Panc1 (cell line): ENCODE measurements around the gene CDC5L. TPM values are rescaled to one million over a fixed set of nuclear protein-coding genes. Genes with fewer than 3 reads are reported as not detected.

Source experiments
- ATAC-seq: fragments of 200-7000 bp; cut with Tn5 transposase; 2 replicates; pipeline ENCODE4 v1.9.1; 2020; ENCODE audit warnings: mild to moderate bottlenecking, moderate library complexity
- BruUV-seq: library from RNA; stranded (reverse); fragments of 400-500 nt; replicated peaks from 2 replicates; lab custom pipeline; 2021; lab: Mats Ljungman, UMichigan
- CTCF ChIA-PET: fragments of 300-600 bp; sonication (Branson Sonifier 250); formaldehyde crosslinking; loops from one replicate; lab custom pipeline; 2022; ENCODE audit warnings: antibody characterized with exemption; lab: Charles Lee
- POLR2A ChIA-PET: fragments of 300-600 bp; sonication (Branson Sonifier 250); formaldehyde crosslinking; loops from one replicate; lab custom pipeline; 2022; ENCODE audit warnings: antibody characterized with exemption; lab: Charles Lee
- DNase-seq: peaks from one replicate; pipeline ENCODE4 v3.0.0-alpha.2; 2010; ENCODE audit warnings: low read depth, low spot score
- H3K27ac ChIP-seq: 2 replicates; pipeline ENCODE4 v1.5.1; 2011; ENCODE audit warnings: mild to moderate bottlenecking, low read length, inconsistent platforms
- H3K27me3 ChIP-seq: fragments of 200-500 bp; sonication (Bioruptor generic); 2 replicates; pipeline ENCODE4 v1.6.0; 2014; ENCODE audit warnings: low read length, inconsistent platforms; ENCODE audit not compliant: control insufficient read depth, insufficient read depth
- H3K36me3 ChIP-seq: fragments of 200-500 bp; sonication (Bioruptor generic); 2 replicates; pipeline ENCODE4 v1.5.1; 2014; ENCODE audit warnings: inconsistent platforms, mild to moderate bottlenecking, low read length, moderate library complexity; ENCODE audit not compliant: control insufficient read depth, insufficient read depth
- H3K4me1 ChIP-seq: 2 replicates; pipeline ENCODE4 v1.5.1; 2011; ENCODE audit warnings: inconsistent platforms, mild to moderate bottlenecking, low read length, moderate library complexity; ENCODE audit not compliant: control insufficient read depth, insufficient read depth
- H3K4me3 ChIP-seq, 2 experiments: 2 replicates each; pipeline ENCODE4 v1.5.1; 2011 to 2012; ENCODE audit warnings: low read depth in 2 of 2, low read length in 2 of 2, mild to moderate bottlenecking in 2 of 2, inconsistent platforms in 1 of 2, moderate library complexity in 1 of 2
- H3K9me3 ChIP-seq: fragments of 200-500 bp; sonication (Bioruptor generic); 2 replicates; pipeline ENCODE4 v1.5.1; 2014; ENCODE audit warnings: low read depth, mild to moderate bottlenecking, inconsistent platforms, low read length, moderate library complexity; ENCODE audit not compliant: control insufficient read depth, insufficient read depth
- CTCF ChIP-seq: fragments of 450-650 bp; IDR thresholded peaks from 2 replicates; pipeline ENCODE4 v1.5.1; 2017; ENCODE audit warnings: mild to moderate bottlenecking
- POLR2AphosphoS5 ChIP-seq: IDR thresholded peaks from 2 replicates; pipeline ENCODE4 v1.6.1; 2012; ENCODE audit warnings: mild to moderate bottlenecking, low read depth, low read length, moderate library complexity
- REST ChIP-seq, 2 experiments: IDR thresholded peaks; 2 replicates each; pipeline ENCODE4 v1.6.1; 2011 to 2012; ENCODE audit warnings: low read depth in 2 of 2, control low read depth in 1 of 2, low read length in 1 of 2, mild to moderate bottlenecking in 1 of 2, moderate library complexity in 1 of 2; ENCODE audit not compliant: insufficient read depth in 1 of 2
- SIN3A ChIP-seq: IDR thresholded peaks from 2 replicates; pipeline ENCODE4 v1.6.1; 2012; ENCODE audit warnings: low read depth, mild to moderate bottlenecking, low read length, moderate library complexity, borderline replicate concordance; ENCODE audit not compliant: insufficient read depth
- TCF7L2 ChIP-seq: IDR thresholded peaks from 2 replicates; pipeline ENCODE4 v1.6.1; 2011; ENCODE audit warnings: mild to moderate bottlenecking, low read depth, low read length, inconsistent platforms
- in situ Hi-C: cut with HindIII; loops from 2 replicates; pipeline ENCODE4 v1.10.0; 2016; ENCODE audit warnings: low sequenced_read_pairs, low pct_unique_long_range_greater_than_20kb
- intact Hi-C: fragments of 100-400 bp; cut with micrococcal nuclease; formaldehyde crosslinking; loops from one replicate; pipeline ENCODE4 v1.10.0; 2022; ENCODE audit not compliant: unreplicated experiment
- total RNA-seq: library from RNA; stranded (reverse); gene quantifications from one replicate; pipeline ENCODE4 v1.2.1, GENCODE V29; 2021; ENCODE audit not compliant: unreplicated experiment

The CDC5L gene
- total RNA-seq, 1 experiment from 2014 or later = 23.3 TPM

GRCh38 chr6:44339301-44339700 is 48.2 kb upstream of the CDC5L start:
- Histone ChIP-seq H3K27ac (no peak overlapping the region), H3K27me3 (no peaks in the 10 kb centered on the region; the same call in none of the 2 replicates), H3K4me1 (peaks cover 6% of the 10 kb centered on the region; the same call in 1 of the 2 replicates), H3K9me3 (no peaks in the 10 kb centered on the region), H3K4me3 (no peak overlapping the region), H3K36me3 (no peaks in the 10 kb centered on the region)
- DNase-seq = no peak
- CTCF ChIA-PET = interaction anchor here (0.6 to 0.7 kb wide), 2 partner anchors 58 to 68 kb away, joined by 3 read pairs; no protein-coding TSS in a partner anchor
- no peak for TF ChIP-seq POLR2AphosphoS5
- TF ChIP-seq SIN3A = no peak
- no peak for TF ChIP-seq TCF7L2
- BruUV-seq = no TSS peak
- ATAC-seq = no peak
- intact Hi-C loops = loop anchor here (5.0 kb wide), 2 partner anchors 52 to 242 kb away; no protein-coding TSS in a partner anchor
- in situ Hi-C loops = no loop called here
- POLR2A ChIA-PET = no interaction called here

DNA sequence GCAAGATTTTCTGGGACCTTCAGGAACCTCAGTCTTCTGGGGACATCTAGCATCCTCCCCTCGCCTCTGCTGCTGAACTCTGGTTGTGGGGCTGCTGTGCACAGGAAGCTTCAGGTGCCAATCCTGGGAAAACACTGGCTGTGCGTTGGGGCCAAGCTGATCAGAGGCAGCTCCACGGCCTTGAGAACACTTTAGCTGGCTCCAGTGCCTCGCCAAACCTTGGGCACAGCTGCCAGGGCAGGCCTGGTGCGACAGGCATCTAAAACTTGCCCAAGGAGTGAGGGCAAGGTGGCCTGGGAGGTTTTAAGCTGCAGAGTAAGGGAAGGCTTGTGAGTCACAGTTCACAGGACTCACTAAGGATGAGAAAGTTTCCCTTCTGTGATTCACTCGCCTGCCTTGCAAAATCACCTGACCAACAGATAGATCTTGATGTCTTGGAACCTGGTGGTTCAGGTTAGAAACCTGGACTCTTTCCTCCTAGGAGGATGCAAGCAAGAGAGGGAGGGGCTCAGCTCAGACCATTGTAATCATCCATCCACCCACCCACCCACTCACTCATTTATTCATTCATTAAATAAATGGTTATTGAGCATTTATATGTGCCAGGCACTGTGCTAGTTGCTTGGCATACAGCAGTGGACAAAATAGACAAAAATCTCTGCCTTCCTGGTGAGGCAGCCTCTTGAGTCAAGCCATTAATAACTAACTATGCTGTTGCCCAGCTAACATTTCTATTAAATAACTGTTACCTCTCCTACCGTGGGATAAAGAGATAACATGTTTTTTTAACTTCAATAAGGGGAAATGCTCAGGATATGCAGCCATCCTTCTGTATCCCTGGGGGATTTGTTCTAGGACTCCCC is 47.5 kb upstream of the CDC5L start:
- POLR2A ChIA-PET = interaction anchor here (0.6 kb wide), 1 partner anchor 45 kb away, joined by 11 read pairs; no protein-coding TSS in a partner anchor

More for the DNA sequence above, 47.5 kb upstream of the CDC5L start:
- peak; percentile 43 for ATAC-seq
- peak; percentile 54 for DNase-seq
- CTCF ChIA-PET = interaction anchor here (0.6 to 0.7 kb wide), 3 partner anchors 66 to 179 kb away, joined by 3 to 4 read pairs (median 3); no protein-coding TSS in a partner anchor
- intact Hi-C loops (loop anchor here (5.0 kb wide), 2 partner anchors 53 to 243 kb away; no protein-coding TSS in a partner anchor), in situ Hi-C loops (no loop called here)
- Histone ChIP-seq H3K27me3 (peaks cover 3% of the 10 kb centered on the region), H3K4me1 (peaks cover 6% of the 10 kb centered on the region; the same call in 1 of the 2 replicates), H3K36me3 (no peaks in the 10 kb centered on the region), H3K27ac (no peak overlapping the region), H3K9me3 (no peaks in the 10 kb centered on the region), H3K4me3 (no peak overlapping the region)
- no TSS peak for BruUV-seq
- no peak for TF ChIP-seq TCF7L2
- TF ChIP-seq REST (IDR thresholded peaks at IDR 0.05; ENCODE audit: insufficient read depth in 1 of 2, low read depth in 2 of 2, low read length in 1 of 2) = no peak
- no peak for TF ChIP-seq CTCF
- no peak for TF ChIP-seq SIN3A
- no peak for TF ChIP-seq POLR2AphosphoS5
